ENCODE results near the gene AADAT. TPM values are rescaled to one million over a fixed set of nuclear protein-coding genes. Genes with fewer than 3 reads are reported as not detected.

The AADAT gene
- total and polyA plus RNA-seq, 11 donors = 0.53 to 3.3 (median 1.5) TPM

GRCh38 chr4:170137466-170137865 is 47.7 kb upstream of the AADAT start:
- no peak for ATAC-seq
- Histone ChIP-seq H3K4me3 (no peak overlapping the region), H3K27me3 (no peaks in the 10 kb centered on the region), H3K36me3 (no peaks in the 10 kb centered on the region), H3K4me1 (peaks cover 0 to 4% (median 0%) of the 10 kb centered on the region in 12 donors), H3K9me3 (peaks cover 0 to 16% (median 8%) of the 10 kb centered on the region in 12 donors), H3K27ac (no peak overlapping the region)
- TF ChIP-seq CTCF (IDR thresholded peaks at IDR 0.05) (no peak), POLR2A (IDR thresholded peaks at IDR 0.05) (no peak)
- no peak for DNase-seq
- WGBS, 4 donors = 54 to 67% (median 59%) methylated on average over 5 of the region's 5 CpGs
- intact Hi-C loops (cut with DNase I) = loop anchor here in 2 of 10 donors (5.0 to 10.0 kb wide), 2 partner anchors 715 to 717 kb away; no protein-coding TSS in a partner anchor

- Histone ChIP-seq H3K36me3 (no peaks in the 10 kb centered on the region), H3K4me3 (no peak overlapping the region), H3K27me3 (no peaks in the 10 kb centered on the region), H3K9me3 (peaks cover 0 to 17% (median 10%) of the 10 kb centered on the region in 12 donors), H3K27ac (no peak overlapping the region), H3K4me1 (peaks cover 0 to 4% (median 0%) of the 10 kb centered on the region in 12 donors)
- WGBS, 4 donors = 64 to 77% (median 69%) methylated on average over 2 of the region's 2 CpGs
- TF ChIP-seq CTCF (IDR thresholded peaks at IDR 0.05) (no peak), POLR2A (IDR thresholded peaks at IDR 0.05) (no peak)
- ATAC-seq = no peak
- intact Hi-C loops (cut with DNase I) = loop anchor here in 2 of 10 donors (5.0 to 10.0 kb wide), 2 partner anchors 717 to 720 kb away; no protein-coding TSS in a partner anchor
- DNase-seq = no peak
Measured at GRCh38 chr4:170134821-170135220, 45.1 kb upstream of the AADAT start.

- intact Hi-C loops (cut with DNase I) = no loop called here
- DNase-seq (no peak), ATAC-seq (no peak)
- H3K27ac ChIP-seq = no peak overlapping the region
- H3K9me3 ChIP-seq = peaks cover 0 to 11% (median 6%) of the 10 kb centered on the region in 12 donors
- no peaks in the 10 kb centered on the region for H3K27me3 ChIP-seq
- no peaks in the 10 kb centered on the region for H3K4me1 ChIP-seq
- H3K36me3 ChIP-seq = no peaks in the 10 kb centered on the region
- TF ChIP-seq CTCF (IDR thresholded peaks at IDR 0.05) (no peak), POLR2A (IDR thresholded peaks at IDR 0.05) (no peak)
- WGBS, 4 donors = 83 to 91% (median 84%) methylated on average over 9 of the region's 9 CpGs
- H3K4me3 ChIP-seq = no peak overlapping the region
Measured at GRCh38 chr4:170128219-170128804, 38.6 kb upstream of the AADAT start.

GRCh38 chr4:170127758-170128157 is 38.0 kb upstream of the AADAT start:
- Histone ChIP-seq H3K27me3 (no peaks in the 10 kb centered on the region), H3K36me3 (no peaks in the 10 kb centered on the region), H3K4me1 (no peaks in the 10 kb centered on the region), H3K9me3 (peaks cover 0 to 6% (median under 1%) of the 10 kb centered on the region in 12 donors), H3K4me3 (no peak overlapping the region), H3K27ac (no peak overlapping the region)
- TF ChIP-seq POLR2A (IDR thresholded peaks at IDR 0.05) = no peak
- no peak for TF ChIP-seq CTCF (IDR thresholded peaks at IDR 0.05)
- DNase-seq (no peak), ATAC-seq (no peak)
- WGBS, 4 donors = 91 to 97% (median 93%) methylated on average over 4 to 10 of the region's 10 CpGs
- intact Hi-C loops (cut with DNase I) = no loop called here
